Sigmoid colon (tissue), 4 donors: ENCODE measurements around the gene GPD2.

ENCODE experiments used
- POLR2A ChIP-seq, 2 donors: fragments of 450-650 bp; IDR thresholded peaks; one replicate each; pipeline ENCODE4 v1.6.1; 2016; ENCODE audit warnings: antibody characterized with exemption in 2 of 2, mild to moderate bottlenecking in 2 of 2, moderate library complexity in 2 of 2
- POLR2AphosphoS5 ChIP-seq, 4 donors: sonication (generic); formaldehyde crosslinking; IDR thresholded peaks; one replicate each; pipeline ENCODE4 v1.6.1; 2017; ENCODE audit warnings: antibody characterized with exemption in 4 of 4
- TF ChIP-seq, protein P1 (sequence below), 4 experiments: fragments of 450-650 bp in 3 of 4; fragments of 200-600 bp in 1 of 4; IDR thresholded peaks; one replicate each; pipeline ENCODE4 v1.5.1; 2016 to 2019; ENCODE audit warnings: antibody characterized with exemption in 4 of 4, mild to moderate bottlenecking in 3 of 4, moderate library complexity in 2 of 4

- TF ChIP-seq, protein P1, sequence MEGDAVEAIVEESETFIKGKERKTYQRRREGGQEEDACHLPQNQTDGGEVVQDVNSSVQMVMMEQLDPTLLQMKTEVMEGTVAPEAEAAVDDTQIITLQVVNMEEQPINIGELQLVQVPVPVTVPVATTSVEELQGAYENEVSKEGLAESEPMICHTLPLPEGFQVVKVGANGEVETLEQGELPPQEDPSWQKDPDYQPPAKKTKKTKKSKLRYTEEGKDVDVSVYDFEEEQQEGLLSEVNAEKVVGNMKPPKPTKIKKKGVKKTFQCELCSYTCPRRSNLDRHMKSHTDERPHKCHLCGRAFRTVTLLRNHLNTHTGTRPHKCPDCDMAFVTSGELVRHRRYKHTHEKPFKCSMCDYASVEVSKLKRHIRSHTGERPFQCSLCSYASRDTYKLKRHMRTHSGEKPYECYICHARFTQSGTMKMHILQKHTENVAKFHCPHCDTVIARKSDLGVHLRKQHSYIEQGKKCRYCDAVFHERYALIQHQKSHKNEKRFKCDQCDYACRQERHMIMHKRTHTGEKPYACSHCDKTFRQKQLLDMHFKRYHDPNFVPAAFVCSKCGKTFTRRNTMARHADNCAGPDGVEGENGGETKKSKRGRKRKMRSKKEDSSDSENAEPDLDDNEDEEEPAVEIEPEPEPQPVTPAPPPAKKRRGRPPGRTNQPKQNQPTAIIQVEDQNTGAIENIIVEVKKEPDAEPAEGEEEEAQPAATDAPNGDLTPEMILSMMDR (IDR thresholded peaks at IDR 0.05): no peak
- TF ChIP-seq POLR2A (IDR thresholded peaks at IDR 0.05): no peak
- no peak for TF ChIP-seq POLR2AphosphoS5 (IDR thresholded peaks at IDR 0.05)
Measured at GRCh38 chr2:156445296-156446220, 9.4 kb downstream of the GPD2 start.
